Ishikawa (cell line): ENCODE measurements around the gene FRS3.

Experiments
- CEBPB ChIP-seq: IDR thresholded peaks from 2 replicates; pipeline ENCODE4 v1.6.1; 2012
- CREB1 ChIP-seq: IDR thresholded peaks from 2 replicates; pipeline ENCODE4 v1.6.1; 2012; ENCODE audit warnings: low read depth
- EGR1 ChIP-seq: IDR thresholded peaks from 2 replicates; pipeline ENCODE4 v1.6.1; 2012
- EP300 ChIP-seq: IDR thresholded peaks from 2 replicates; pipeline ENCODE4 v1.6.1; 2012; ENCODE audit warnings: borderline replicate concordance
- FOXM1 ChIP-seq: IDR thresholded peaks from 2 replicates; pipeline ENCODE4 v1.6.1; 2012; ENCODE audit warnings: low read depth, borderline replicate concordance
- NFIC ChIP-seq: IDR thresholded peaks from 2 replicates; pipeline ENCODE4 v1.6.1; 2012
- RAD21 ChIP-seq: IDR thresholded peaks from 2 replicates; pipeline ENCODE4 v1.6.1; 2012; ENCODE audit warnings: low read depth
- REST ChIP-seq: IDR thresholded peaks from 2 replicates; pipeline ENCODE4 v1.6.1; 2012; ENCODE audit warnings: low read depth, mild to moderate bottlenecking
- TAF1 ChIP-seq: IDR thresholded peaks from 2 replicates; pipeline ENCODE4 v1.6.1; 2012; ENCODE audit warnings: low read depth, mild to moderate bottlenecking
- TCF12 ChIP-seq: IDR thresholded peaks from 2 replicates; pipeline ENCODE4 v1.6.1; 2012; ENCODE audit warnings: low read depth
- TEAD4 ChIP-seq: IDR thresholded peaks from 2 replicates; pipeline ENCODE4 v1.6.1; 2012
- USF1 ChIP-seq: IDR thresholded peaks from 2 replicates; pipeline ENCODE4 v1.6.1; 2012
- YY1 ChIP-seq: IDR thresholded peaks from 2 replicates; pipeline ENCODE4 v1.6.1; 2012; ENCODE audit warnings: low read depth
- ZBTB7A ChIP-seq: IDR thresholded peaks from 2 replicates; pipeline ENCODE4 v1.6.1; 2012; ENCODE audit warnings: low read depth
- TF ChIP-seq, protein P1 (sequence below): IDR thresholded peaks from 2 replicates; pipeline ENCODE4 v1.6.1; 2012

The FRS3 gene, protein sequence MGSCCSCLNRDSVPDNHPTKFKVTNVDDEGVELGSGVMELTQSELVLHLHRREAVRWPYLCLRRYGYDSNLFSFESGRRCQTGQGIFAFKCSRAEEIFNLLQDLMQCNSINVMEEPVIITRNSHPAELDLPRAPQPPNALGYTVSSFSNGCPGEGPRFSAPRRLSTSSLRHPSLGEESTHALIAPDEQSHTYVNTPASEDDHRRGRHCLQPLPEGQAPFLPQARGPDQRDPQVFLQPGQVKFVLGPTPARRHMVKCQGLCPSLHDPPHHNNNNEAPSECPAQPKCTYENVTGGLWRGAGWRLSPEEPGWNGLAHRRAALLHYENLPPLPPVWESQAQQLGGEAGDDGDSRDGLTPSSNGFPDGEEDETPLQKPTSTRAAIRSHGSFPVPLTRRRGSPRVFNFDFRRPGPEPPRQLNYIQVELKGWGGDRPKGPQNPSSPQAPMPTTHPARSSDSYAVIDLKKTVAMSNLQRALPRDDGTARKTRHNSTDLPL

DNA sequence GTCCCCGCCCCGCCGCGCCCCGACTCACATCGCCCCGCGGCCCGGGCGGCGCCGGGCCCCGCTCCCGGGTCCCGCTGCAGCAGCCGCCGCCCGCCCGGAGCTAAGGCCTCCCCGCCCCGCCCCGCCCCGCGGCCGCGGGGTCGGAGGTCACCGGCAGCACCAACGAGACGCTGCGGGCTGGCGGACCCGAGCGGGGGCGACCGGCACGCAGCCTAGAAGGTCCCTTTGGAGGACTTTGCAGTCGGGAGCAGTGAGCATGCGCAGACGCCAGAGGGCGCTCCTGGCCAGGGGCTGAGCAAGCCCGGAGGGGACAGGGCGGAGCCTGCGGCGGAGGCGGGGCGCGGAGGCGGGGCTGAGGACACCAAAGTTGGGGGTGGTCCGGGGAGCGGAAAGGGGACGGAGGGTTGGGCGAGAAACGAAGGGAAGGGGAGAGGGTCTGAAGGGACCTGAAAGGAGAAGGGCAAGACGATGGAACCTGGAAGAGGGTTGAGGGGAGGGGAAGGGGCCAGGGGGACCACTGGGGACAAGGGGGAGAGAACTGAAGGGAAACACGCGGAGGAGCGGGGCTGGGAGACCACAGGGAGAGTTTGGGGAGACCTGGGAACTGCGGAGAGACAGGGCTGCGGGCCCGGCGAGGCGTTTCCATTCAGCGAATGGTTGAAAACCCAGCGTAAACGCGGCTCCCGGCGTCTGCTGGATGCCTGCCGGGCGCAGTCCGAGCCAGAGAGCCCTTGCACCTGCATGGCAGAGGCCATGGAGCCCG is at the start of gene FRS3:
Gene FRS3 (minus strand): TSS at position 113 of the 763 bp plus-strand sequence. CDS start 2,913 bp downstream, outside the sequence.
- TF ChIP-seq EP300 (no peak), RAD21 (peak; percentile 95), CREB1 (peak; percentile 37; the same call in 1 of the 2 replicates), NFIC (no peak), CEBPB (no peak), FOXM1 (no peak), TEAD4 (0 out of 2 replicates have a peak, but pooled peaks have one; percentile 29), EGR1 (peak; percentile 83), USF1 (no peak), TAF1 (0 out of 2 replicates have a peak, but pooled peaks have one; percentile 9), ZBTB7A (peak; percentile 79), YY1 (peak; percentile 56; the same call in 1 of the 2 replicates), REST (no peak), TCF12 (peak; percentile 65; the same call in 1 of the 2 replicates)
- TF ChIP-seq, protein P1, sequence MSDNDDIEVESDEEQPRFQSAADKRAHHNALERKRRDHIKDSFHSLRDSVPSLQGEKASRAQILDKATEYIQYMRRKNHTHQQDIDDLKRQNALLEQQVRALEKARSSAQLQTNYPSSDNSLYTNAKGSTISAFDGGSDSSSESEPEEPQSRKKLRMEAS = peak; percentile 48; the same call in 1 of the 2 replicates

- TF ChIP-seq FOXM1 (no peak), EP300 (no peak), TAF1 (no peak), CEBPB (no peak), CREB1 (no peak), ZBTB7A (no peak), EGR1 (no peak), REST (no peak), TEAD4 (no peak), TCF12 (no peak), YY1 (no peak), RAD21 (no peak), USF1 (no peak), NFIC (no peak)
- TF ChIP-seq, protein P1 = no peak
These were observed 46.8 kb upstream of the FRS3 start for GRCh38 chr6:41826343-41827022.

- TF ChIP-seq CEBPB (no peak), RAD21 (no peak), USF1 (no peak), FOXM1 (no peak), REST (no peak), YY1 (no peak), TCF12 (no peak), TEAD4 (no peak)
- TF ChIP-seq, protein P1 = no peak
These were observed 45.2 kb upstream of the FRS3 start for GRCh38 chr6:41824571-41825569.
